A549 (cell line): ENCODE data around the gene GNPAT. TPM values are rescaled to one million over a fixed set of nuclear protein-coding genes. Genes with fewer than 3 reads are reported as not detected.

Experiments
- ATAC-seq, 2 experiments: fragments of 200-7000 bp in 1 of 2; fragments of >200 bp in 1 of 2; cut with Nextera tagmentation in 1 of 2; cut with Tn5 transposase in 1 of 2; 3 replicates each; pipeline versions ENCODE4 v1.8.0 to v1.9.1; 2018 to 2020; ENCODE audit warnings: mild to moderate bottlenecking in 1 of 2, moderate library complexity in 1 of 2
- CTCF ChIA-PET: fragments of 300-600 bp; sonication (Branson Sonifier 250); formaldehyde crosslinking; extraction: SDS; loops from one replicate; lab custom pipeline; 2021; ENCODE audit warnings: antibody characterized with exemption, inconsistent platforms; lab: Yijun Ruan, JAX
- POLR2A ChIA-PET: fragments of 350-600 bp; formaldehyde crosslinking; extraction: SDS; loops from one replicate; lab custom pipeline; 2021; ENCODE audit warnings: antibody characterized with exemption, inconsistent platforms; lab: Yijun Ruan, JAX
- DNase-seq, 2 experiments: peaks; one replicate each; pipeline versions ENCODE4 v3.0.0 to v3.0.0-alpha.2; 2011 to 2016; ENCODE audit warnings: low read depth in 1 of 2, low spot score in 1 of 2
- FAIRE-seq: peaks from 2 replicates; lab custom pipeline; 2011; peaks lifted over from hg19 to GRCh38; lab: Jason Lieb, UNC
- H3K27ac ChIP-seq, 2 experiments: fragments of >200 bp; sonication (Bioruptor Twin); formaldehyde crosslinking; 3 replicates each; pipeline ENCODE4 v1.5.1; 2016 to 2017
- H3K4me1 ChIP-seq: fragments of >200 bp; sonication (Bioruptor Twin); formaldehyde crosslinking; 3 replicates; pipeline ENCODE4 v1.6.1; 2016
- H3K4me2 ChIP-seq: fragments of >200 bp; sonication (Bioruptor Twin); formaldehyde crosslinking; 3 replicates; pipeline ENCODE4 v1.6.1; 2016
- H3K4me3 ChIP-seq: fragments of >200 bp; sonication (Bioruptor Twin); formaldehyde crosslinking; 3 replicates; pipeline ENCODE4 v1.5.1; 2016
- H3K9me3 ChIP-seq: fragments of >200 bp; sonication (Bioruptor Twin); formaldehyde crosslinking; 3 replicates; pipeline ENCODE4 v1.6.1; 2016
- ATOH8 ChIP-seq: fragments of 250-450 bp; sonication (Bioruptor Pico); IDR thresholded peaks from 2 replicates; pipeline ENCODE4 v1.5.0; 2020; ENCODE audit warnings: low read depth, mild to moderate bottlenecking, moderate library complexity
- WGBS: methylation state at CpG from one replicate; pipeline ENCODE4 v1.1.6; 2017; ENCODE audit errors: missing lambda C conversion rate; 5-methylcytosine and 5-hydroxymethylcytosine counted together
- polyA plus RNA-seq, 4 experiments: library from polyadenylated mRNA; depleted of rRNA in 3 of 4; stranded (reverse); fragments of >200 nt; fragmentation: RNase III in 1 of 4; extraction: RNeasy Plus Mini Kit Qiagen cat#74134 plus additional on column Dnase treatment in 1 of 4; gene quantifications; 2 replicates in 3 of 4; 3 replicates in 1 of 4; pipeline ENCODE4 v1.2.3, GENCODE V29; 2011 to 2017
- small RNA-seq, 6 experiments: library from RNA; depleted of rRNA; stranded (forward); fragments of <200 nt; gene quantifications; one replicate each; pipeline ENCODE3, GENCODE V24; 2012

GNPAT gene
- polyA plus RNA-seq, 2 of the 4 experiments (the other 2 are of a cell fraction), result 44.1 to 62.7 TPM

GRCh38 chr1:231326248-231326647 is 85.2 kb downstream of the GNPAT start:
- POLR2A ChIA-PET, result no interaction called here

More at GRCh38 chr1:231326248-231326647, 85.2 kb downstream of the GNPAT start:
- ATAC-seq, result no peak
- no peak overlapping the region for H3K4me2 ChIP-seq
- H3K4me1 ChIP-seq, result no peaks in the 10 kb centered on the region
- FAIRE-seq, result no peak
- no peak overlapping the region for H3K27ac ChIP-seq
- no peak for TF ChIP-seq ATOH8 (CRISPR knock-in tag)
- TF ChIP-seq, all 56 proteins: peak for 0
- Histone ChIP-seq H3K9me3 (no peaks in the 10 kb centered on the region), H3K4me3 (no peak overlapping the region)
- DNase-seq, result no peak
- CTCF ChIA-PET, result no interaction called here
- WGBS, result 44% methylated on average over 1 of the region's 1 CpG

Small RNA genes within 50 kb of the gene (small RNA-seq; reads per million reads assigned to genes)
- 0 reads per million in 6 experiments for gene RNA5SP80

Other genes starting within 250 kb of the GNPAT start
- 23.3 and 25.3 TPM in 2 replicates for gene FAM89A, start 201.0 kb upstream of the GNPAT start, polyA plus RNA-seq (2011; rRNA removed)
- gene FAM89A, start 201.0 kb upstream of the GNPAT start, polyA plus RNA-seq (2017; fragmentation: RNase III; extraction: RNeasy Plus Mini Kit Qiagen cat#74134 plus additional on column Dnase treatment), result 12.6 to 13.3 TPM (median 13.0 TPM) in 3 replicates
- 0.25 and 0.35 TPM in 2 replicates for gene TRIM67, start 79.2 kb upstream of the GNPAT start, polyA plus RNA-seq (2011; rRNA removed)
- gene TRIM67, start 79.2 kb upstream of the GNPAT start, polyA plus RNA-seq (2017; fragmentation: RNase III; extraction: RNeasy Plus Mini Kit Qiagen cat#74134 plus additional on column Dnase treatment), result 0.23 to 0.50 TPM (median 0.26 TPM) in 3 replicates
- 7.6 and 7.7 TPM in 2 replicates for gene EXOC8, start 96.6 kb downstream of the GNPAT start, polyA plus RNA-seq (2011; rRNA removed)
- 8.9 to 10.1 TPM (median 9.8 TPM) in 3 replicates for gene EXOC8, start 96.6 kb downstream of the GNPAT start, polyA plus RNA-seq (2017; fragmentation: RNase III; extraction: RNeasy Plus Mini Kit Qiagen cat#74134 plus additional on column Dnase treatment)
- 17.9 and 21.0 TPM in 2 replicates for gene SPRTN, start 97.1 kb downstream of the GNPAT start, polyA plus RNA-seq (2011; rRNA removed)
- gene SPRTN, start 97.1 kb downstream of the GNPAT start, polyA plus RNA-seq (2017; fragmentation: RNase III; extraction: RNeasy Plus Mini Kit Qiagen cat#74134 plus additional on column Dnase treatment), result 14.0 to 16.0 TPM (median 14.4 TPM) in 3 replicates
- gene EGLN1, start 181.1 kb downstream of the GNPAT start, polyA plus RNA-seq (2011; rRNA removed), result 114 and 156 TPM in 2 replicates
- gene EGLN1, start 181.1 kb downstream of the GNPAT start, polyA plus RNA-seq (2017; fragmentation: RNase III; extraction: RNeasy Plus Mini Kit Qiagen cat#74134 plus additional on column Dnase treatment), result 55.2 to 58.7 TPM (median 57.7 TPM) in 3 replicates